Fibroblast of lung (primary cell): ENCODE results near the gene BABAM2.

Source experiments
- EZH2 ChIP-seq: IDR thresholded peaks from 2 replicates; pipeline ENCODE4 v1.5.1; 2012; ENCODE audit warnings: low read length, control low read depth, mild to moderate bottlenecking; ENCODE audit errors: missing control alignments
- TF ChIP-seq, protein P1 (sequence below), 2 donors: IDR thresholded peaks in 1 of 2; conservative IDR thresholded peaks in 1 of 2; 1 replicate in 1 of 2; 2 replicates in 1 of 2; pipeline ENCODE4 v1.5.1; 2011 to 2012; ENCODE audit warnings: low read length in 2 of 2, control low read depth in 1 of 2, inconsistent platforms in 1 of 2, low read depth in 1 of 2, mild to moderate bottlenecking in 1 of 2

DNA sequence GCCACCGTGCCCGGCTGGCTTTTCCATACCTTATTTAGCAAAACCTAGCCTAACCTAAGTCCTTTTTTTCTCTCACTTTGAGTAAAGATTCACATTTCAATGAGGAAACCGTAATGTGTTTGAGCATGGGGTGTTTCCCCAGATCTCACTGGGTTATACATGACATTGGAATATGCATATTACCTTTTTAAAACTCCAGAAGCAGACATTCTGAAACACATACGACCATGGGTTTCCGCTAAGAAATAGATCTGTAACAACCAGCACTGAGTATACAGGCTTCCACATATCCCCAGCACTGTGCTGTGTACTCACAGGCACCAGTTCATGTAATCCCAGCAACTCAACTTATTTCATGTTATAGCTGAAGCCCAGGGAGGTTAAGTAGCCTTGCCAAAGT lies 461.1 kb downstream of the BABAM2 start:
- TF ChIP-seq, protein P1, sequence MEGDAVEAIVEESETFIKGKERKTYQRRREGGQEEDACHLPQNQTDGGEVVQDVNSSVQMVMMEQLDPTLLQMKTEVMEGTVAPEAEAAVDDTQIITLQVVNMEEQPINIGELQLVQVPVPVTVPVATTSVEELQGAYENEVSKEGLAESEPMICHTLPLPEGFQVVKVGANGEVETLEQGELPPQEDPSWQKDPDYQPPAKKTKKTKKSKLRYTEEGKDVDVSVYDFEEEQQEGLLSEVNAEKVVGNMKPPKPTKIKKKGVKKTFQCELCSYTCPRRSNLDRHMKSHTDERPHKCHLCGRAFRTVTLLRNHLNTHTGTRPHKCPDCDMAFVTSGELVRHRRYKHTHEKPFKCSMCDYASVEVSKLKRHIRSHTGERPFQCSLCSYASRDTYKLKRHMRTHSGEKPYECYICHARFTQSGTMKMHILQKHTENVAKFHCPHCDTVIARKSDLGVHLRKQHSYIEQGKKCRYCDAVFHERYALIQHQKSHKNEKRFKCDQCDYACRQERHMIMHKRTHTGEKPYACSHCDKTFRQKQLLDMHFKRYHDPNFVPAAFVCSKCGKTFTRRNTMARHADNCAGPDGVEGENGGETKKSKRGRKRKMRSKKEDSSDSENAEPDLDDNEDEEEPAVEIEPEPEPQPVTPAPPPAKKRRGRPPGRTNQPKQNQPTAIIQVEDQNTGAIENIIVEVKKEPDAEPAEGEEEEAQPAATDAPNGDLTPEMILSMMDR (conservative IDR thresholded peaks at IDR 0.05 in 1 of 2, IDR thresholded peaks at IDR 0.05 in 1 of 2; ENCODE audit: low read depth in 1 of 2, low read length in 2 of 2), result no peak
- no peak for TF ChIP-seq EZH2
